Esophagus (tissue), 2 donors: ENCODE measurements around the gene LMX1A. TPM values are rescaled to one million over a fixed set of nuclear protein-coding genes. Genes with fewer than 3 reads are reported as not detected.
A peak's percentile ranks its signal among the peaks of the same experiment; 100 is the strongest.

Source experiments
- H3K27ac ChIP-seq, 2 donors: one replicate each; pipeline ENCODE4 v1.5.1; 2013; ENCODE audit warnings: low read depth in 2 of 2, mild to moderate bottlenecking in 2 of 2, inconsistent platforms in 1 of 2, low read length in 1 of 2, moderate library complexity in 1 of 2
- H3K27me3 ChIP-seq, 2 donors: one replicate each; pipeline ENCODE4 v1.6.1; 2013; ENCODE audit warnings: low read length in 2 of 2, control low read depth in 1 of 2, mild to moderate bottlenecking in 1 of 2; ENCODE audit not compliant: insufficient read depth in 2 of 2, control insufficient read depth in 1 of 2
- H3K36me3 ChIP-seq, 2 donors: one replicate each; pipeline ENCODE4 v1.6.1; 2013; ENCODE audit warnings: low read length in 1 of 2; ENCODE audit not compliant: control insufficient read depth in 2 of 2, insufficient read depth in 2 of 2
- H3K4me1 ChIP-seq, 2 donors: one replicate each; pipeline ENCODE4 v1.6.1; 2013; ENCODE audit warnings: low read length in 1 of 2; ENCODE audit not compliant: control insufficient read depth in 2 of 2, insufficient read depth in 2 of 2
- H3K4me3 ChIP-seq, 2 donors: one replicate each; pipeline ENCODE4 v1.5.1; 2013; ENCODE audit warnings: low read length in 2 of 2, mild to moderate bottlenecking in 2 of 2, low read depth in 1 of 2, moderate library complexity in 1 of 2
- H3K9me3 ChIP-seq, 2 donors: one replicate each; pipeline ENCODE4 v1.6.1; 2013; ENCODE audit warnings: mild to moderate bottlenecking in 2 of 2, low read depth in 1 of 2, low read length in 1 of 2, moderate library complexity in 1 of 2; ENCODE audit not compliant: control insufficient read depth in 2 of 2, insufficient read depth in 1 of 2
- WGBS, 2 donors: extraction: QIAGEN DNeasy Blood & Tissue Kit; methylation state at CpG; one replicate each; pipeline ENCODE4 v1.1.7; 2013; 5-methylcytosine and 5-hydroxymethylcytosine counted together
- polyA plus RNA-seq, 2 donors: library from polyadenylated mRNA; stranded (reverse); fragments of 200-250 nt; gene quantifications; one replicate each; pipeline ENCODE4 v1.2.3, GENCODE V29; 2013
- donor health status: healthy with polysubstance abuse.
- donor health status: Bipolar disorder and iron deficiency.

Gene LMX1A
- polyA plus RNA-seq, 2 donors = 0.01 to 0.10 TPM

GRCh38 chr1:165369255-165369848 lies 12.8 kb upstream of the LMX1A start:
- no peaks in the 10 kb centered on the region for H3K27me3 ChIP-seq
- H3K4me1 ChIP-seq = peaks cover 0 to 7% of the 10 kb centered on the region in 2 donors
- H3K27ac ChIP-seq = no peak overlapping the region
- H3K9me3 ChIP-seq = no peaks in the 10 kb centered on the region
- WGBS, 2 donors = 20% methylated on average over 9 of the region's 9 CpGs
- no peak overlapping the region for H3K4me3 ChIP-seq
- no peaks in the 10 kb centered on the region for H3K36me3 ChIP-seq

- no peaks in the 10 kb centered on the region for H3K27me3 ChIP-seq
- H3K27ac ChIP-seq = no peak overlapping the region
- H3K36me3 ChIP-seq = no peaks in the 10 kb centered on the region
- no peaks in the 10 kb centered on the region for H3K9me3 ChIP-seq
- no peak overlapping the region for H3K4me3 ChIP-seq
- peaks cover 0 to 7% of the 10 kb centered on the region in 2 donors for H3K4me1 ChIP-seq
- WGBS, 2 donors = 43 to 48% methylated on average over 7 of the region's 7 CpGs
Measured at GRCh38 chr1:165367375-165367993, 11.0 kb upstream of the LMX1A start.

- Histone ChIP-seq H3K4me1 (peaks cover 0 to 9% of the 10 kb centered on the region in 2 donors), H3K27me3 (no peaks in the 10 kb centered on the region), H3K27ac (no peak overlapping the region), H3K36me3 (no peaks in the 10 kb centered on the region), H3K4me3 (no peak overlapping the region), H3K9me3 (no peaks in the 10 kb centered on the region)
- 20 to 22% methylated on average over 2 of the region's 2 CpGs for WGBS, 2 donors
Measured at GRCh38 chr1:165365341-165365740, 8.8 kb upstream of the LMX1A start.

- no peaks in the 10 kb centered on the region for H3K27me3 ChIP-seq
- H3K9me3 ChIP-seq = no peaks in the 10 kb centered on the region
- no peaks in the 10 kb centered on the region for H3K36me3 ChIP-seq
- 11 to 19% methylated on average over 6 of the region's 6 CpGs for WGBS, 2 donors
- H3K4me1 ChIP-seq = peaks cover 0 to 9% of the 10 kb centered on the region in 2 donors
- peak overlapping the region in 1 of 2 donors; percentile 15 for H3K27ac ChIP-seq
- no peak overlapping the region for H3K4me3 ChIP-seq
Measured at GRCh38 chr1:165364568-165365133, 8.1 kb upstream of the LMX1A start.

GRCh38 chr1:165356876-165357275 lies 361 bp upstream of the LMX1A start:
- no peak overlapping the region for H3K4me3 ChIP-seq
- H3K9me3 ChIP-seq = peaks cover 0 to 14% of the 10 kb centered on the region in 2 donors
- 21 to 32% methylated on average over 24 to 25 of the region's 25 CpGs for whole genome bisulfite sequencing, 2 donors
- peaks cover 12 to 14% of the 10 kb centered on the region in 2 donors for H3K4me1 ChIP-seq
- no peaks in the 10 kb centered on the region for H3K36me3 ChIP-seq
- no peak overlapping the region for H3K27ac ChIP-seq
- peaks cover 11 to 35% of the 10 kb centered on the region in 2 donors for H3K27me3 ChIP-seq

GRCh38 chr1:165355139-165355976 lies 1.2 kb downstream of the LMX1A start:
- Histone ChIP-seq H3K4me3 (peak overlapping the region in 1 of 2 donors; percentile 29), H3K27ac (no peak overlapping the region), H3K27me3 (peaks cover 11 to 39% of the 10 kb centered on the region in 2 donors), H3K36me3 (no peaks in the 10 kb centered on the region), H3K4me1 (peaks cover 10 to 14% of the 10 kb centered on the region in 2 donors), H3K9me3 (peaks cover 0 to 14% of the 10 kb centered on the region in 2 donors)
- 6 to 9% methylated on average over 53 of the region's 53 CpGs for WGBS, 2 donors

- Histone ChIP-seq H3K9me3 (peaks cover 0 to 14% of the 10 kb centered on the region in 2 donors), H3K4me3 (no peak overlapping the region), H3K4me1 (peaks cover 10 to 14% of the 10 kb centered on the region in 2 donors), H3K27ac (no peak overlapping the region), H3K27me3 (peaks cover 11 to 39% of the 10 kb centered on the region in 2 donors), H3K36me3 (no peaks in the 10 kb centered on the region)
- WGBS, 2 donors = 13 to 20% methylated on average over 22 of the region's 22 CpGs
Measured at GRCh38 chr1:165354739-165355138, 1.8 kb downstream of the LMX1A start.

GRCh38 chr1:165353731-165354671 lies 2.5 kb downstream of the LMX1A start:
- peaks cover 10 to 14% of the 10 kb centered on the region in 2 donors for H3K4me1 ChIP-seq
- H3K27ac ChIP-seq = no peak overlapping the region
- 14% methylated on average over 52 of the region's 52 CpGs for WGBS, 2 donors
- H3K9me3 ChIP-seq = peaks cover 0 to 14% of the 10 kb centered on the region in 2 donors
- H3K4me3 ChIP-seq = no peak overlapping the region
- no peaks in the 10 kb centered on the region for H3K36me3 ChIP-seq
- peaks cover 11 to 39% of the 10 kb centered on the region in 2 donors for H3K27me3 ChIP-seq
